Duodenal mucosa (tissue), 2 donors: ENCODE data around the gene DOCK3.
A peak's percentile ranks its signal among the peaks of the same experiment; 100 is the strongest.

Experiments
- H3K27ac ChIP-seq: one replicate; pipeline ENCODE4 v1.7.0; 2013; ENCODE audit warnings: low read depth, low read length
- H3K27me3 ChIP-seq, 2 donors: one replicate each; pipeline ENCODE4 v1.7.0; 2013; ENCODE audit warnings: low read length in 2 of 2, control low read depth in 1 of 2; ENCODE audit not compliant: insufficient read depth in 2 of 2, control insufficient read depth in 1 of 2
- H3K36me3 ChIP-seq, 2 donors: one replicate each; pipeline ENCODE4 v1.7.0; 2013; ENCODE audit warnings: low read length in 2 of 2, control low read depth in 1 of 2; ENCODE audit not compliant: insufficient read depth in 2 of 2, control insufficient read depth in 1 of 2
- H3K4me1 ChIP-seq, 2 donors: one replicate each; pipeline ENCODE4 v1.7.0; 2013; ENCODE audit warnings: low read length in 2 of 2, control low read depth in 1 of 2; ENCODE audit not compliant: insufficient read depth in 2 of 2, control insufficient read depth in 1 of 2
- H3K4me3 ChIP-seq, 2 donors: one replicate each; pipeline ENCODE4 v1.7.0; 2013; ENCODE audit warnings: low read length in 2 of 2, low read depth in 1 of 2
- H3K9ac ChIP-seq, 2 donors: one replicate each; pipeline ENCODE4 v1.7.0; 2013; ENCODE audit warnings: low read length in 2 of 2, low read depth in 1 of 2
- H3K9me3 ChIP-seq, 2 donors: one replicate each; pipeline ENCODE4 v1.7.0; 2013; ENCODE audit warnings: low read length in 2 of 2, control low read depth in 1 of 2; ENCODE audit not compliant: control insufficient read depth in 1 of 2

The DOCK3 gene

DNA sequence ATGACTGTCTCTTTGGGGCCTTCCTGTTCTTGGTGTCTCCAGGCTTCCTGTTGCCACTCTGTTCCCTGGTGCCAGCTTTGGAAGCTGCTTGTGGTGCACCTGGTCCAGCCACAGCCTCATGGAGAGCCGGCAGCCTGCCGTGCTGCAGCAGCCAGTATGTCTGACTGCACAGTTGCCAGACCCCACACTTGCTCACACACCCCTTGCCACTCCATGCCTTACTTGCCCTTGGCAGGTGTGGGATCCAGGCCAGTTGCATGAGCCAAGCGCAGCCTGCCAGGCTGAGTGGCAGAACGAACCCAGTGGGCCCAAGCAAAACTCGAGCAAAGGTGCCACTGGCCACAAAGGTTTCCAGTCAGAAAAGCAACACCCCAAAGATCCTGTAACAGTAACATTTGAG, 309.2 kb downstream of the DOCK3 start:
- H3K4me3 ChIP-seq = no peak overlapping the region
- no peak overlapping the region for H3K9ac ChIP-seq
- H3K27ac ChIP-seq = no peak overlapping the region
- no peaks in the 10 kb centered on the region for H3K36me3 ChIP-seq
- H3K9me3 ChIP-seq = no peaks in the 10 kb centered on the region
- H3K4me1 ChIP-seq = peaks cover 0 to 7% of the 10 kb centered on the region in 2 donors
- H3K27me3 ChIP-seq = peaks cover 0 to 5% of the 10 kb centered on the region in 2 donors

- H3K9me3 ChIP-seq = peaks cover 0 to 2% of the 10 kb centered on the region in 2 donors
- H3K4me1 ChIP-seq = peaks cover 0 to 7% of the 10 kb centered on the region in 2 donors
- no peaks in the 10 kb centered on the region for H3K36me3 ChIP-seq
- H3K4me3 ChIP-seq = no peak overlapping the region
- no peak overlapping the region for H3K27ac ChIP-seq
- H3K9ac ChIP-seq = no peak overlapping the region
- H3K27me3 ChIP-seq = peaks cover 0 to 5% of the 10 kb centered on the region in 2 donors
These were observed 311.2 kb downstream of the DOCK3 start for GRCh38 chr3:50985893-50986292.

DNA sequence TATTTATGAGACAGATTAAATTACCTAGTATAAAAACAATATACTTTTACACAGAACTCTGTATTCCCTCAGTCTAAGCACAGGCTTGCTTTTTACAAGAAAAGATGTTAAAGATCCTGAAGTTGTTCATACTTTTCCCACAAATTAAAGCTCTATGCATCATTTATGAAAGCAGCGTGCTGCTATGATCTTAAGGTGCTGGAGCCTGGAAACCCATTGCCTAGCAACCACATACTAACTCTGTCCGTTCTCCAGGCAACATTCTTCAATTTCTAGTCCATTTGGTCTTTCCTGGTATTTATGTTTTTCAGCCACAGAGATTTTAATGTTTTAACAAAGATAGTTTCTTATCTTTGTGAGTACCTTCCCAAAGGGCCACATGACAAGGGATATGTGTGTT, 312.0 kb downstream of the DOCK3 start:
- Histone ChIP-seq H3K27ac (no peak overlapping the region), H3K27me3 (peaks cover 0 to 5% of the 10 kb centered on the region in 2 donors), H3K9me3 (peaks cover 0 to 6% of the 10 kb centered on the region in 2 donors), H3K4me1 (peaks cover 0 to 7% of the 10 kb centered on the region in 2 donors), H3K4me3 (no peak overlapping the region), H3K36me3 (no peaks in the 10 kb centered on the region), H3K9ac (no peak overlapping the region)

DNA sequence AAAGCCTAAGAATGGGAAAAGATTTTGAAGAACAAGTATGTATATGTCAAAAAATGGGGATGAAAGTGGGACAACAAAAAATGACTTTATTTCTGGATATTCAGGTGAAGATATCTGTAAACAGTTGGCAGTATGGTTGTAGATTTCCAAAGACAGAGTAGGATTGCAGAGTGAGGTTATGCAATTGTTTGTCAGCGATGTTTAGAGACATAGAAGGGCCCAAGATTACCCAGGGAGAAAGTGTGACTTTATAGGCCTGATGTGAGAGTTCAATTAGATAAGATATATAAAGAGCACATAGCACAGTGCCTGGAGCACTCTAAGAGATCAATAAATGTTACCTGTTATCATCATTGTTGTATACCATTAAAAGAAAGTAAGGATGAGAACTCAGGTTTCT, 319.8 kb downstream of the DOCK3 start:
- Histone ChIP-seq H3K36me3 (no peaks in the 10 kb centered on the region), H3K4me3 (no peak overlapping the region), H3K9me3 (peaks cover 0 to 6% of the 10 kb centered on the region in 2 donors), H3K4me1 (no peaks in the 10 kb centered on the region), H3K9ac (no peak overlapping the region), H3K27me3 (no peaks in the 10 kb centered on the region), H3K27ac (no peak overlapping the region)

DNA sequence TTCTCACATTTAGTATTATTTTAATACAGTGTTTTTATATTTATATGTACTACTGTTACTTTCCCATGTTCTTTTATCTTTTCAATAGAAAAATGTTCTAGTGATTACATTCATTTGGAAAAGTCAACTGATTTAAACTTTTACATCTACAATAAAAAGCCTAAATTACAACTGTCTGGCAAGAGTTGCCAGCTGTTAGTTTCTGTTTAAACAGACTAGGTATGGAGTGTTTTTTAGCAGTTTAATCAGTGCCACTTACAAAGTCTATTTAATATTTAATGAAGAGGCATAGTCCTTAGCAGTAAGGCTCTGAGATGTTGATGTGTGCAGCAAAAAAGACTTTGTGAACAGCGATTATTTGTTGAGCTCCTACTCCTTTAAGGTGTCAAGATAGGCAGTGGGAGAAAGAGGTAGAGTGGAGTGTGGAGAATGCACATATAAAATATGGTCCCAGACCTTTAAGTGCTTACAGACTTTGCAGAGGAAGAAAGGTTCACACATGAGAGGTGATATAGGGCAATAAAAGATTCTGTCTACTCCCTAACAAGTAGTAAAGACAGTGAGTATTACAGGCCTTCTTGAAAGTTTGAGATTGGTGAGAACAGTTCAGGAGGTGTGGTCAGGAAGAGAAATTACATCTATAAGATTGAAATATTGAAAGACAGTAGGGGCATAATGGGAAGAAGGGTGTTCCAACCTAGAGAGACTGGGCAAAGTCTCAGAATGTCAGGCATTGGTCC, 320.5 kb downstream of the DOCK3 start:
- Histone ChIP-seq H3K9ac (no peak overlapping the region), H3K27me3 (no peaks in the 10 kb centered on the region), H3K9me3 (peaks cover 0 to 6% of the 10 kb centered on the region in 2 donors), H3K36me3 (no peaks in the 10 kb centered on the region), H3K27ac (no peak overlapping the region), H3K4me3 (no peak overlapping the region), H3K4me1 (no peaks in the 10 kb centered on the region)

- no peak overlapping the region for H3K9ac ChIP-seq
- H3K4me3 ChIP-seq = no peak overlapping the region
- H3K27me3 ChIP-seq = no peaks in the 10 kb centered on the region
- H3K4me1 ChIP-seq = no peaks in the 10 kb centered on the region
- H3K9me3 ChIP-seq = no peaks in the 10 kb centered on the region
- H3K36me3 ChIP-seq = no peaks in the 10 kb centered on the region
- H3K27ac ChIP-seq = no peak overlapping the region
These were observed 327.8 kb downstream of the DOCK3 start for GRCh38 chr3:51002495-51002894.

- no peaks in the 10 kb centered on the region for H3K27me3 ChIP-seq
- H3K27ac ChIP-seq = no peak overlapping the region
- no peaks in the 10 kb centered on the region for H3K9me3 ChIP-seq
- no peaks in the 10 kb centered on the region for H3K4me1 ChIP-seq
- no peaks in the 10 kb centered on the region for H3K36me3 ChIP-seq
- H3K9ac ChIP-seq = no peak overlapping the region
- H3K4me3 ChIP-seq = no peak overlapping the region
These were observed 329.5 kb downstream of the DOCK3 start for GRCh38 chr3:51004235-51004634.

GRCh38 chr3:51024121-51024520, 349.4 kb downstream of the DOCK3 start:
- Histone ChIP-seq H3K4me1 (peaks cover 0 to 7% of the 10 kb centered on the region in 2 donors), H3K9ac (no peak overlapping the region), H3K27ac (no peak overlapping the region), H3K27me3 (no peaks in the 10 kb centered on the region), H3K36me3 (no peaks in the 10 kb centered on the region), H3K4me3 (no peak overlapping the region), H3K9me3 (no peaks in the 10 kb centered on the region)

GRCh38 chr3:51024765-51025632, 350.3 kb downstream of the DOCK3 start:
- H3K27me3 ChIP-seq = no peaks in the 10 kb centered on the region
- peaks cover 0 to 7% of the 10 kb centered on the region in 2 donors for H3K4me1 ChIP-seq
- H3K4me3 ChIP-seq = peak overlapping the region in 1 of 2 donors; percentile 28
- H3K9me3 ChIP-seq = no peaks in the 10 kb centered on the region
- H3K27ac ChIP-seq = no peak overlapping the region
- H3K36me3 ChIP-seq = no peaks in the 10 kb centered on the region
- no peak overlapping the region for H3K9ac ChIP-seq

DNA sequence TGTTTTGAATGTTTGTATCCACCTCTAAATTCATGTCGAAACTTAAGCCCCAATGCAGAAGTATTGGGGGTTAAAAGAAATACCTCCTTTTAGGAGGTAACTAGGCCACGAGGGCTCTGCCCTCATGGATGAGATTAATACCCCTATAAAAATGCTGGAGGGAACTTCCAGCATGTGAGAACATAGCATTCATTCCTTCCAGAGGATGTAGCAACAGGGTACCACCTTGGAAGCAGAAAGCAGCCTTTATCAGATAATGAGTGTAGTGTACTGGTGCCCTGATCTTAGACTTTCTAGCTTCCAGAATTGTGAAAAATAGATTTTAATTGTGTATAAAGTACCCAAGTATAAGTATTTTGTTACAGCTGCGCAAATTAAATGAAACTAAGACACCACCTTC, 356.9 kb downstream of the DOCK3 start:
- Histone ChIP-seq H3K9ac (no peak overlapping the region), H3K27me3 (no peaks in the 10 kb centered on the region), H3K36me3 (no peaks in the 10 kb centered on the region), H3K27ac (no peak overlapping the region), H3K4me3 (no peak overlapping the region), H3K9me3 (no peaks in the 10 kb centered on the region), H3K4me1 (no peaks in the 10 kb centered on the region)
